Heart left ventricle (tissue), 13 donors: Measurements from ENCODE around the gene CSNK2A3.

Experiments used
- CTCF ChIP-seq, 12 donors: fragments of 200-600 bp; sonication (generic) in 4 of 12; IDR thresholded peaks; one replicate each; pipeline versions ENCODE4 v1.5.0 to v1.8.0; 2018 to 2022; ENCODE audit warnings: antibody characterized with exemption in 12 of 12, mild to moderate bottlenecking in 5 of 12
- POLR2A ChIP-seq, 2 donors: fragments of 450-650 bp; IDR thresholded peaks; one replicate each; pipeline ENCODE4 v1.6.1; 2017; ENCODE audit warnings: antibody characterized with exemption in 2 of 2, mild to moderate bottlenecking in 2 of 2, moderate library complexity in 2 of 2
- donor health status: ischemic (EF 13 %, LVEDD 7.1; RV severe dilation, severe dysfunction).
- donor health status: DM: no; HTN: yes; CAD: no.
- donor health status: DM: no; HTN: no; CAD: no.
- donor health status: ischemic (EF 25% LVEDD 6.9; RV normal size, moderate dysfunction).
- donor health status: ischemic (EF 25% LVEDD 5.7; RV mildly dilated, moderate dysfunction).
- donor health status: ischemic (EF 35%, LVEDD 5.7; RV mildly dilated, moderate dysfunction).
- donor health status: nonischemic (EF 11% LVEDD 7.7; RV severe dilation, severe dysfunction).
- donor health status: DM: yes; HTN: yes; CAD: no.
- donor health status: PGD.
- donor health status: ischemic (EF 29% LVEDD 5.4; RV normal size, mild dysfunction).
- donor health status: nonischemic (EF 23%, LVEDD 6.1; RV moderate dilation, normal function).

GRCh38 chr11:11316651-11317230 lies 36.3 kb downstream of the CSNK2A3 start:
- TF ChIP-seq POLR2A (IDR thresholded peaks at IDR 0.05): no peak
- no peak for TF ChIP-seq CTCF (IDR thresholded peaks at IDR 0.05)
